Subcutaneous adipose tissue (tissue), 4 donors: ENCODE measurements around the gene PNMA6F. TPM values are rescaled to one million over a fixed set of nuclear protein-coding genes. Genes with fewer than 3 reads are reported as not detected.

ENCODE experiments used
- CTCF ChIP-seq: fragments of 450-650 bp; IDR thresholded peaks from one replicate; pipeline ENCODE4 v1.5.1; 2016; ENCODE audit warnings: low read depth, mild to moderate bottlenecking, control low read depth, antibody characterized with exemption, moderate library complexity
- total RNA-seq, 4 donors: library from RNA; depleted of rRNA; stranded (reverse); fragments of >200 nt; gene quantifications; one replicate each; pipeline ENCODE4 v1.1.0, GENCODE V29; 2016

The PNMA6F gene
- total RNA-seq, 4 donors from 2014 or later, result not detected

GRCh38 chrX:153361781-153362397 is 40.3 kb upstream of the PNMA6F start:
- TF ChIP-seq CTCF, result no peak

- TF ChIP-seq CTCF, result no peak
Measured at GRCh38 chrX:153357877-153358276, 36.3 kb upstream of the PNMA6F start.

GRCh38 chrX:153353416-153353815 is 31.8 kb upstream of the PNMA6F start:
- TF ChIP-seq CTCF, result no peak

DNA sequence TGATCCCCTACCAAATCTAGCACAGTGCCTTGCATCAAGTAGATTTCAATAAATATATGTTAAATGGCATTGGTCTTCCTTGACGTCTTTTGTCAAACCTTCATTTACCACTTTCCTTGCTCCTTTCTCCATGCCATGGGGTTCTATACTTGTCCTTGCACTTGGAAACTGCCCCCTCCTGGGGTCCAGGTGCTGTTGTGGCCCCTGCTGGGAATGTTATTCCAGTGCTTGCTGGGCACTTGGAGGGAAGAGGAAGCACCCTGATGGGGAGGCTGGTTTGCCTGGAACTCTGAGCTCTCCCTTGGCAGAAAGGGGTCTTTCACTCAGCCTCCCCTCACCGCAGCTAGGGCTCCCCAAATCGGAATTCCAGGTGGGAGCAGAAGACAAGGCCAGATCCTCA is 31.3 kb upstream of the PNMA6F start:
- no peak for TF ChIP-seq CTCF

- no peak for TF ChIP-seq CTCF
Measured at GRCh38 chrX:153351981-153352380, 30.4 kb upstream of the PNMA6F start.

- TF ChIP-seq CTCF, result no peak
Measured at GRCh38 chrX:153349952-153350351, 28.4 kb upstream of the PNMA6F start.

- TF ChIP-seq CTCF, result no peak
Measured at GRCh38 chrX:153348421-153348820, 26.9 kb upstream of the PNMA6F start.
